Activated CD4-positive, alpha-beta T cell treated with anti-CD3 and anti-CD28 coated beads, Interleukin-2, Interleukin-6, amounts not matched to agents 100 ng/mL and 50 ng/mL, durations not matched to agents 16 hours and 8 hours (primary cell): ENCODE measurements around the gene NUP58.
"Not testable (repeated sequence)": the region's sequence is repeated elsewhere in the genome, so short reads cannot be mapped to it uniquely, and the experiment has no call there.

Experiments
- DNase-seq: peaks from one replicate; pipeline ENCODE4 v3.0.0-alpha.2; 2020

NUP58 gene

DNA sequence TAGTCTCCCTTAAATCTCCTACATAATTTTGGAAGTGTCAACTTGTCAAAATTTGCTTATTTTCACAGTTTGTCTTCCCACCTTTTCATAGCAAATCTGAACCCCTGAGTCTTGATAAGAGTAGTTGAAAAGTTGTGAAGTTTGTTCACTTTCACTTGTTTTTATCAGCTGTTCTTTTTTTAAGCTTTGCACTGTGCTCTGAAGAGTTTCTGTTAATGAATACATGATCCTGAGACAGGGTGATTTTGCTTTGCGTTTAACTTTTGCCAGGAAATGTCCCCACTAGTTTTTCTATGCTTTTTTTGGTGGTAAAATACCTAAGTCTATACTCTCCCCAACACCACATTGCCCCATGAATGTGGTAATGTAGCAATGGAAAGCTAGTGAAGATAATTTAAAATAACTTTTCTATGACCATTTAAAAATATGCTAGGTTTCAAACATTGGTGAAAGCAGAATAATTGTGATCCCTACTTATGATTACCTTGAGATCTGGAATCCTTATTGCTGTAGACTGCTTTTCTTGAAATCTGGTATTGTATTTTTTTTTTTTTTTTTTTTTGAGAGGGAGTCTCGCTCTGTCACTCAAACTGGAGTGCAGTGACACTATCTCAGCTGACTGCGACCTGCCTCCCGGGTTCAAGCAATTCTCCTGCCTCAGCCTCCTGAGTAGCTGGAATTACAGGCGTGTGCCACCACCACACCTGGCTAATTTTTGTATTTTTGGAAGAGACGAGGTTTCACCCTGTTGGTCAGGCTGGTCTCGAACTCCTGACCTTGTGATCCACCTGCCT, 5.4 kb downstream of the NUP58 start:
- no peak for DNase-seq

DNA sequence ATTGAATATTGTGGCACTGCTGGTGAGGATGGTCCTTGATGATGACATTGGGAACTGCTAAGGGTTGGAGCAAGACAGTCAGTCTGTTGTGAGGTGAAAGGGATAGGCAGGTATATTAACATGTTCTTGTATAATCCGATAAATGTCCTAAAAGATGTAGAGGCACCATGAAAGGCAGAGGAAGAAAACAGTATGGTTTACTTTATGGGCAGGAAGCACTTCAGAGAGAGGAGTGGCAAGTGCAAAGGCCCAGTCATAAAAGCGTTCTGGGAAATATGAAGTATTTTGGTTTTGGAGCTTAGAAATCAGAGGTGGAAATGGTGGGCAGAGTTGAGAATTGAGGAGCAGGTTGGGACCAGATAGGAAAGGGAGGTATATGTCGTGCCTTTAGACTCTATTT, 9.5 kb downstream of the NUP58 start:
- DNase-seq = no peak

DNA sequence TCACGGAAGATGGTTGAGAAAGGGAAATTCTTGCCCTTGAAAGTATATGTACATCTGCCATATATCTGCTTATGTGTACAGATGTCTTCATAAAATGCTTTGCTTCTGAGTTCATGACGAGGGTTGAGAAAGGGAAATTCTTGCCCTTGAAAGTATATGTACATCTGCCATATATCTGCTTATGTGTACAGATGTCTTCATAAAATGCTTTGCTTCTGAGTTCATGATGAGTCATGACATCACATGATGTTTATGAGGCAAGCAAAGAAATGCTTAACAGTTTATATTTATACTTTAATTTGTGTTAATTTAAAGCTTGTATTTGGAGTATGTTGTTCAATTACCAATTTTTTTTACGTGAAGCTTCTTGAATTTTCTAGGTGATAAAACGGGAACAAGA, 17.5 kb downstream of the NUP58 start:
- DNase-seq = not testable (repeated sequence)

DNA sequence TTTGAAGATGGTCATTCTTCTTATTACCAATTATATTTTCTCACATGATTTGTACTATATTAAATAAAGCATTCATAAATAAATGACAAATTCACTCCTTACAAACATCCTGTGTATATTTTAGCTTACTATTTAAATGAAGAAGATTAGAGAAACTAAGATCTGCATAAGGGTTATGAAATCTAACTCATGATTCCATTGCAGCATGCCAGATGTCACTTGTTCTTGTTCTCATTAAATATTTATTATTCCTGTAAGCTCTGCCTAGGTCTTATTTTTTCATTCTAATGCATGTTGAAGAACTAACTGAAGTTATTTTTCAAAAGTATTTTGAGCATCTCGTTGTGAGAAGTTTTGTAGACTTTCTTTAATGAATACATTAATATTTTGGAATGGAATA, 18.3 kb downstream of the NUP58 start:
- DNase-seq = no peak

DNA sequence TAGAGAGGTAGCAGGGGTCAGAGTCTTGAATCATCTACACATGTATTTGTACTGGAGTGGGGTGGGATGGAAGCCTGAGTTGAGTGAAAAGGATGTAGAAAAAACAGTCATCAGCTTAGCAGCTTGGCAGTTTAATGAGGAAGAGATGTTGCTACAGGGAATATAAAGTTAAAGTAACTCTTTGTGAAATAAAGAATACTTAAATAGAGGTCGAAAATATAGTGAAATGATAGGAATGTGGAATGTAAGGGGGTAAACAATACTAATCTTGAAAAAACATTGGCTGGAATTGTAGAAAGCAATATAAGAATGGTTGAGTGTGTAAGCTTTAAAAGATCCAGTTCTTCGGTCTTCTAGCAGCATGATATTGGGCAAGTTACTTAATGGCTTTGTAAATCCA, 22.7 kb downstream of the NUP58 start:
- DNase-seq = no peak

DNA sequence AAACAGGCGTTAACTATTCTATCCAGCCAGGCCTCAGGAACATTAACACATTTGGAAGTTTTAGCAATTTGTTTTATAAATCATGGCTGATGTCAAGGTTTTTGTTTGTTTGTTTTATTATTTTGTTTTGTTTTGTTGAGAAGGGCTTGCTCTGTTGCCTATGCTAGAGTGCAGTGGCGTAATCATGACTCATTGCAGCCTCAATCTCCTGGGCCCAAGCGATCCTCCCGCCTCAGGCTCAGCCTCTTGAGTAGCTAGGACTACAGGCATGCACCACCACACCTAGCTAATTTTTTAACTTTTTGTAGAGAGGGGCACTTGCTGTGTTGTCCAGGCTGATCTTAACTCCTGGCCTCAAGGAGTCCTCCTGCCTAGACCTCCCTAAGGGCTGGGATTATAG, 28.3 kb downstream of the NUP58 start:
- DNase-seq = no peak

DNA sequence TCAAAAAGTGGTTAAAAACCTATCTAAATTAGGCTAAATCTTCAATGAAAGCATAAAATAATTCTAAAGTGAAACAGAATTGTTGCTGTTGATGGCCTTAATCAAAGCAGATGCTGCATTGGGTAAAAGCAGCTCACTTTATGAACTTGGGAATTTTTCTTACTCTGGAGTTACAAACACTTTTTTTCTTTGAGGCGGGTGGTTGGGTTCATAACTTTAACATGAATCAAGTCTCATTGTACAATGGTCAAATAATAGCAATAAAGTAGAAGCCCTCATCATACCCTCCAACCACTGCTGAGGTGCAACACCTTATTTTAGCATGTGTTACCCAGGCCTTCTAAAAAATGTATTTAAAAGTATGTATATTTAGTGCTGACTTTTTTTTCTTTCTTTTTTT, 29.1 kb downstream of the NUP58 start:
- no peak for DNase-seq

DNA sequence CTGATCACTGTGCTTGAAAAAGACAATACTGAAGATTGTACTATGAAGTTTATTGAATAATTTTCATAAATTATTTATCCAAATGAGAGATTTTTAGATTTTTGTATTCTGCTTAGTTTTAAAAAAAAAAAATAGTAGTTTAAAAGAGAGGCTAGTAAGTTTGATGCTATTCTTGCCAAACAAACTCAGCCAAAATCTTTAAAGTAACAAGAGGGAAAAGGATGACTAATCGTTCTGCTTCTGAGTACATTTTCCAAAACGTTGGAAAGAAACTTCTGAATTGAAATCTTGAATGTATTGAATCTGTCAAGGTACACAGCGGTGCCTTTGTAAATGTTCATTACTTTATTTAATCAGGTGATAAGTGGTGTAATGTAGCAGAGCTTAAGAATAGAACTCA, 34.4 kb downstream of the NUP58 start:
- no peak for DNase-seq

DNA sequence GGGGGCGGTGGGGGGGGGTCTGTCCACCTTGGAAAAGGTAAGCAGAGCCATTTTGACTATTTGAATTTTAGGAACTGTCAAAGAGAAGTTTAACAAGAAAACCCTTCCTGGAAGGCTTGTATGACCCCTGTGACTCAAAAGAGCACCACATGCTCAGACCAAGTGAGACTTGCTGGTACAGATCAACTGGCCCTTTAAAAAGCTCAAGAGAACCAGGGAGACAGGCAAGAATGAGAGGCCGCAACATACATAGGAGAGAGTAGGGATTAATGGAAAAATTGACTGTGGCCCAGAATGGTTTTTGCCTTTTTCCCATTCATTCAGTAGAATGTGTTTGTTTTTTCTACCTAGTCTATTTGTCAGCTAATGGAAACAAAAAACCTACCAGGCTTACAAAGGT, 44.2 kb downstream of the NUP58 start:
- DNase-seq = no peak

DNA sequence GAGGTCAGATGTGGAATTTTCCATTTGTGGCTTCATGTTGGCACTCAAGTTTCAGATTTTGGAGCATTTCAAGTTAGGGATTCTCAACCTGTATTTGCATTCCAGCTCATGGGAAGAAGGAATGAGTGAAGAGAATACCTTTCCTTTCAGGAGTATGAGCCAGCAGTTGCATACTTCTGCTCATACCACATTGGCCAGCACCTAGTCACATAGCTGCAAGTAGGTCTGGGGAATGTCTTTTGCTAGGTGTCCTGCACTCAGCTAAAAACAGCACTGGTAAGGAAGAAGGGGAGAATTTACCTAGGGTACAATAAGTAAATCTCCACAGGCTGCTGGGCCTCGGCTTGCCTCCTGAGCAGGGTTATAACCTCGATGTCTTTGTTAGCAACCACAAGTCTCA, 45.7 kb downstream of the NUP58 start:
- no peak for DNase-seq

DNA sequence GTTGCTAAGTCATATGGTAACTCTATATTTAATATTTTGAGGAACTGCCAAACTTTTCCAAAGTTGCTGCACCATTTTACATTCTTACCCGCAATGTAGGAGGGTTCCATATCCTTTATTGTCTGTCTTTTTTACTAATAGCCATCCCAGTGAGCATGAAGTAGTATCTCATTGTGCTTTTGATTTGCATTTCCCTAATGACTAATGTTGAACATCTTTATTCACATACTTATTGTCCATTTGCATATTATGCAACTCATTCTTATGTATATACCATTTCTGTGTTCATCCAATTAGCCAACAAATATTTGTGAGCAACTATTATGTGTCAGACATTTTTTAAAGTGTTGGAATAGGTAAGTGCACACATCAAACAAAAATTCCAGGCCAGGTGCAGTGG, 50.0 kb downstream of the NUP58 start:
- DNase-seq = no peak

DNA sequence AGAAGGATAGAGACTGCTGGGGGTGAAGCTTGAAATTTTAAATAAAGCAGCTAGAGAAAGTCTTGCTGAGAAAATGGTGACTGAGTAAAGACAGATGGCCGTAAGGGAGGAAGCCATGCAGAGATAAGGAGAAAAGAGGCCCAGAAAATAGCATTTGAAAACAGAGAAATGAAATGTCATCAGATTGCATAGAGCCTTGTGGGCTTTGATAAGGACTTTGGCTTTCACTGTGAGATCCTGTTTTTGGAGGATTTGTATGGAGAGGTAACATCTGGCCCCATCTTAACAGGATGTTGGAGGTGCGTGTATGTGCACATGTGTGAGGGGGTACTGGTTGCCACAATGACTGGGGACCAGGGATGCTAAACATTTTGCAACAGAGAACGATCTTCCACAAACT, 50.8 kb downstream of the NUP58 start:
- DNase-seq = no peak

DNA sequence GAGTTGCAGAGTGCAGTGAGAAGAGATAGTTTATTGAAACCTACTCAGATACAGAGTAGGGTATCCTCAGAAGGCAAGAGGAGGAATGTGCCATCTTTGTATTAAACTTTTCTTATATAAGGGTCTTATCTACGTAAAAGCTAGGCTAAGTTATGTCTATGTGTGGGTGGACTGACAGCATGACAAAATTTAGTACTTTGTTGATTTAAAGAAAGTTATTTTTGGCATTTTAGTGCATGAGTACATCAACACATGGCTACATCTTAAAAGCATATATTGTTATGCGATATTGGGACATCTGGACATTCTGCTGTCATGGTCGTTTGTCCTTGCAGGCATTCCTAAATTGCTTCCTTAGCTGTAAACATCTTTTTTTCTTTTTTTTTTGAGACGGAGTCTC, 51.4 kb downstream of the NUP58 start:
- DNase-seq = no peak

DNA sequence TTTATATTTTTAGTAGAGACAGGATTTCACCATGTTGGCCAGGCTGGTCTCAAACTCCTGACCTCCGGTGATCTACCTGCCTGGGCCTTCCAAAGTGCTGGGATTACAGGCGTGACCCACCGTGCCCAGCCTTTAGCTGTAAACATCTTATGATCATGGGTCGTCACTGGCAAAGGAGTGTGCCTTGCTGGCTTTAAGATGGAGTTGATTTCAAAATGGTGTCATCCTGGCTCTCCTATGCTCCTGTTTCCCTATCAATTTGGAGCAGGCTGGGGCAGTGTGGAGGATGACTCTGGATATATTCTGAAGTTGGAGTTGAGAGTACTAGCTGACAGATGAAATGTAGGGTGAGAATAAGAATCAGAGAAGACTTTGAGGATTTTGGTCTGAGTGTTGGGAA, 51.9 kb downstream of the NUP58 start:
- DNase-seq = no peak

DNA sequence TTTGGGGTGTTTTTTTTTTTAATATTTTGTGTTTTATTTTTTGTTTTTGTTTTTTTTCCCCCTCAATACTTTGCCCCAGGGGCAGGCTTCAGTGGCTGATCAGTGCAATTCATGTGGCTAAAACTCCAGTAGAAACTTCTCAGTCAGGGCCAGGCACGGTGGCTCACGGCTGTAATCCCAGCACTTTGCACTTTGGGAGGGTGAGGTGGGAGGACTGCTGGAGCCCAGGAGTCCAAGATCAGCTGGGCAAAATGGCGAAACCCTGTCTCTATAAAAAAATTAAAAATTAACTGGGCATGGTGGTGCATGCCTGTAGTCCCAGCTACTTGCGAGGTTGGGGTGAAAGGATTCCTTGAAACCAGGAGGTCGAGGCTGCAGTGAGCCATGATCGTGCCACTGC, 53.0 kb downstream of the NUP58 start:
- DNase-seq = no peak

DNA sequence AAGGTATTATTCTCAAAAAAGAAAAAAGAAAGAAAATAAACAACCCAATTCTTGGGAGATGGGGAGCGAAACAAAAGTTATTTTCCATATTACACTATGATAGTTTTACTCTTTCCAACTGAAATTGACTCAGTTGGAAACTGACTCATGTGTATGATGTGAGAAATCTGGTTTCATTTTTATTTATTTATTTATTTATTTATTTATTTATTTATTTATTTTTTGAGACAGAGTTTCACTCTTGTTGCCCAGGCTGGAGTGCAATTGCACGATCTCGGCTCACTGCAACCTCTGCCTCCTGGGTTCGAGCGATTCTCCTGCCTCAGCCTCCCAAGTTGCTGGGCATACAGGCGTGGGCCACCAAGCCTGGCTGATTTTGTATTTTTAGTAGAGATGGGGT, 59.0 kb downstream of the NUP58 start:
- DNase-seq = not testable (repeated sequence)

DNA sequence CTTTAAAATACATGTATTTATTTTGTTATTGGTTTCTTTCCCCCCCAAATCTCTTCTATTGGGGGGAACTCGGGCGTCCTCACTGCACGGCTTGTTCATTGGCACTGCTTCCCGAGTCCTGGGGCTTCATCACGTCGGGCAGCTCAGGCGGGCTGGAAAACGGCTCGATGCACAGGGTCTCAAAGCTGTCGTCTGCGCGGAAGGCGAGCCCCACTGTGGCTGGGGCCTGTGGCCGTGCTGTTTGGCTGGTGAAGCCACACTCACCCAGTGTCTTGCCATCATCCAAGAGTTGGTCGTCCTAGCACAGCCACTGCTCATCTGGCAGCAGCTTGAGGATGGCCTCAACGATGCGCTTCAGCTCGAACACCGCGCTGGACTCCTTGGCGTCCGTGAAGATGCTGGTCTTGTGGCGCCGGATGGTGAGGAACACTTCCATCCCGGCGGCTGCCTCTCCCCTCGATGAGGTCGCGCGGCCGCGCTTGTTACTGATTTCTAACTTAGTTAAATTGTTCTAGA, 64.4 kb downstream of the NUP58 start:
- DNase-seq = no peak

DNA sequence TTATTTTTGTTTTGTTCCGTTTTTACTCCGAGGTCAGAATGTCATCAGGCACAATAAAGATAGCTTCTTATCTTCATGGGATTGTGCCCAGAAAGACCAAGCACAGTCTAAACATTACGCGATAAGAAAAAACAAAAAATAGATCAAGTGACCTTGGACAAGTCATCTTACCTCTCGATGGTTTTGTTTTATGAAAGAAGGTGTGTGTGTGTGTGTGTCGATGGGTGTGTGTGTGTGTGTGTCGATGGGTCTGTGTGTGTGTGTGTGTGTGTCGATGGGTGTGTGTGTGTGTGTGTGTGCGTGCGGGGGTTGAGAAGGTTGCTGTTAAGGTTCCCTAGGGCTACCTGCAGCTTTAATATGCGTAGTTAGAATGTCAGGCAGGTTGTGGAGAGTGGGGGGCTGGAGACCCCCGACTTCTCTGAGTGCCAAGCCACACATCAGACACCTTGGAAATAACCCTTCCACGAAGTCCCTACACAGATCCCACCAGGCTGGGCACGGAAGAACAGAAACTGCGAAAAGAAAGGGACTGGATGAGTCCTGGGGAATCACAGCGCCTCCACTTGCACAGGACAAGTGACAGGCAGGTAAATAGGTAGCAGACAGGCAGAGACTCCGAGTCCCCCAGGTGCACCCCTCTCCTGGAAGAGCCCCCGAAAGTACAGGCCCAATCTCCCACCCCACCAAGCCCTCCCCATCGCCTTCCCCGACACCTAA, 69.9 kb downstream of the NUP58 start:
- no peak for DNase-seq

DNA sequence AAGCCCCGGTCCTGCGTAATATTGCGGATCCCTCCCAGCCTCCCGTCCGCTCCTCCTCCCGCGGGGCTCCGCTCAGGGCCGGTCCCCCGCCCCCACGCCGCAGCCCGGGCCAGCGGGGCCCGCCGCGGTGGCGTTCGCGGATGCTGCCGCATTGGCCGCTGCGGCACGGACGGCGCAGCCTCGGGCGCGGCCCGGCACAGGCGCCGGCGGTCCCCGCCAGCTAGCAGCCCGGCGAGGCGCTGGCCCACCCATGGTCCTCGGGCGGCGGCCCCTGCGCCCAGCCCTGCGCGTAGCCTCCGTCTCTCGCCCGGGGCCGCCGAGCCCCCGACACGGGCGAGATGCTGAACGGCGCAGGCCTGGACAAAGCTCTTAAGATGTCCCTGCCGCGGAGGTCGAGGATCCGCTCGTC, 70.5 kb downstream of the NUP58 start, which contains the start of gene ATP8A2:
ATP8A2 (plus strand) TSS at position 100 of the 409 bp plus-strand sequence; CDS start at position 339, 239 bp downstream.
- DNase-seq = no peak

DNA sequence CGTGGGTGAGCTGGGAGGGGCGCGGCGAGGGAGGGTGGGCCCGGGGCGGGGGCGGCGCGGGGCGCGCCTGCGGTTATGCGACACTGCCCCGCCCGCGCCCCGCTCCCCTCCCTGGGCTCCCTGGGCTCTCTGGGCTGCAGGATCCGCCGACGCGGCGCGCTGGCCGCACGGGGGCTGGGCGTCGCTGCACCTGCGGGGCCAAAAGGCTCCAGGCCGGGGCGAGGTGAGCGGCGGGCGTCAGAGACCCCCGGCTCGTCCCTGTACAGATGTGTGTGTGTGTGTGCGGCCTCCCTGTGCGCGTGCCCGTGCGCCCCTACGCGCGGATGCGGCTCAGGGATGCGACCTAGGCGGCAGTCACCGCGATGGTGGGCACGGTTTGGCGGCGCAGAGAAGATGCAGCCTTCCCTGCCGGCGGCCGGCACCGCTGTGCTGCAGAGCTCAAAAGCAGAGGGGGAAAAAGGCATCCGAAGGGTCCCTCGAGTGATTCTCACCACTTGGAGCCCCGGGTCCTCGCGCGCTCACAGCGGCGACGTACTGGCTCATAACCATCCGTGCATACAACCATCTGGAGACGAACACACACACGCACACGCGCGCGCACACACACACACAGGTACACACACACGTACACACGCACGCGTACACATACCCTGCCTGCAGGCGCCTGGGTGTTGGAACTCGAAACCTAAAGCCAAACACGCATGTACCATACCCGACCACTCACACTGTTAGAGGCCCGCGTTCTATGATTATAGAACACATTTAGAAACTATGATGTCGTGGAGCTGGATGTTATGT, 71.1 kb downstream of the NUP58 start:
- no peak for DNase-seq

DNA sequence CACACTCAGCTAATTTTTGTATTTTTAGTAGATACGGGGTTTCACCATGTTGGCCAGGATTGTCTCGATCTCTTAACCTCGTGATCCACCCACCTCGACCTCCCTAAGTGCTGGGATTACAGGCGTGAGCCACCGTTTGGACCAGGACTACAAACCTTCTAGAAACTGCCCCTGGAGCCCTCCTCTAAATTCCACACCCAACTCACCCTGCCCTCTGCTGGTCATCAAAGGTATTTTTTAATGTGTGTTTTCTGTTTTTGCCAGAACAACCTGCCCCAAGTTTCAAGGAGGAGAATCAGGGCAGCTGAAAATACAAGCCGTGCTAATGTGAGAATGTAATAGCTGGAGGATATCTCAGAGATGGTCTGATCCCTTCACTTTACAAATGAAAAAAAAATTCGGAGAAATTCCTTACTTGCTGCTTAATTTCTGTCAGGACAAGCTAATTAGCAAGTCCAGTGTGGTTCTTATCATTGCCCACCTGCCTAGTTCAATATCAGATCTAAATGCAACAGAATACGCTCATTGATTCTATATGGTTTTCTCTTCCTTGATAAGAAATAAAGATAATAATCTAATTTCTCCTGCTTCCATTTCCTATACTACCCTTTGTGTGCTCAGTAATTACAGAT, 74.4 kb downstream of the NUP58 start:
- peak; percentile 70 for DNase-seq

DNA sequence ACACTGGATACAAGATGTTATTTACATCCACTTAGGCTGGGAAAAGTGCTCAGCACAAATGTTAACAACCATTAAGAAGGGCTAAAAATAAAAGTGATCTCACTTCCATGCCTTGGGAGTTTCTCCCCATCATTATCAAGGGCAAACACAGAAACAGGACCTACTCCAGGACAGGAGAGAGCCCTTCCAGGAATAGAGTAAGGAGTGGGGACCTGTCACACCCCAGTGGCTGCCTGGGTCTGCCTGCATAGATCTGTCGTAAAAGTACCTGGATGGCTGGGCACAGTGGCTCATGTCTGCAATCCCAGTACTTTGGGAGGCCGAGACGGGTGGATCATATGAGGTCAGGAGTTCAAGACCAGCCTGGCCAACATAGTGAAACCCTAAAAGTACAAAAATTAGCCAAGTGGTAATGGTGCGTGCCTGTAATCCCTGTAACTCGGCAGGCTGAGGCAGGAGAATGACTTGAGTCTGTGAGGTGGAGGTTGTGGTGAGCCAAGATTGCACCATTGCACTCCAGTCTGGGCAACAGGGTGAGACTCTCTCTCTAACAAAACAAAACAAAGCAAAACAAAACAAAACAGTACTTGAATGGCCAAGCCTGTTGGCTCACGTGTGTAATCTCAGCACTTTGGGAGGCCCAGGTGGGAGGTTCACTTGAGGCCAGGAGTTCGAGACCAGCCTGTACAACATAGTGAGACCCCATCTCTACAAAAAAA, 76.0 kb downstream of the NUP58 start:
- no peak for DNase-seq
